K562 (cell line): ENCODE measurements around the gene DAP. TPM values are rescaled to one million over a fixed set of nuclear protein-coding genes. Genes with fewer than 3 reads are reported as not detected.
A peak's percentile ranks its signal among the peaks of the same experiment; 100 is the strongest.

ENCODE experiments used
- CBFA2T2 ChIP-seq: fragments of 450-650 bp; conservative IDR thresholded peaks from 2 replicates; pipeline ENCODE4 v1.6.1; 2017; ENCODE audit warnings: mild to moderate bottlenecking
- CCAR2 ChIP-seq: fragments of 200-400 bp; formaldehyde crosslinking; IDR thresholded peaks from 2 replicates; pipeline ENCODE4 v1.6.1; 2017; ENCODE audit warnings: mild to moderate bottlenecking, low read depth, low read length
- EGR1 ChIP-seq: fragments of 450-650 bp; conservative IDR thresholded peaks from 2 replicates; pipeline ENCODE4 v1.6.1; 2017; ENCODE audit warnings: mild to moderate bottlenecking
- FOSL1 ChIP-seq: fragments of 200-800 bp; sonication (Bioruptor generic); conservative IDR thresholded peaks from 2 replicates; pipeline ENCODE4 v1.6.1; 2016; ENCODE audit warnings: missing genetic modification characterization, missing compliant biosample characterization
- HIVEP1 ChIP-seq: fragments of 250-450 bp; sonication (Bioruptor Pico); IDR thresholded peaks from 2 replicates; pipeline ENCODE4 v1.4.0; 2020; ENCODE audit warnings: mild to moderate bottlenecking
- HOXB6 ChIP-seq: fragments of 250-450 bp; sonication (Bioruptor Pico); IDR thresholded peaks from 2 replicates; pipeline ENCODE4 v1.5.1; 2022; ENCODE audit warnings: mild to moderate bottlenecking, borderline replicate concordance
- LEF1 ChIP-seq: fragments of 450-650 bp; IDR thresholded peaks from 2 replicates; pipeline ENCODE4 v1.6.1; 2016; ENCODE audit warnings: mild to moderate bottlenecking
- NCOR1 ChIP-seq: fragments of 450-650 bp; IDR thresholded peaks from 2 replicates; pipeline ENCODE4 v1.6.1; 2016; ENCODE audit warnings: mild to moderate bottlenecking, moderate library complexity
- NFXL1 ChIP-seq: fragments of 450-650 bp; formaldehyde crosslinking; IDR thresholded peaks from 2 replicates; pipeline ENCODE4 v1.4.0; 2021; ENCODE audit warnings: mild to moderate bottlenecking
- SP1 ChIP-seq: sonication (generic); formaldehyde crosslinking; IDR thresholded peaks from 2 replicates; pipeline ENCODE4 v1.8.1; 2022; ENCODE audit warnings: mild to moderate bottlenecking, missing genetic modification reagents
- ZNF707 ChIP-seq: fragments of 250-450 bp; sonication (Bioruptor Pico); conservative IDR thresholded peaks from 2 replicates; pipeline ENCODE4 v1.8.0; 2022; ENCODE audit warnings: inconsistent platforms, mild to moderate bottlenecking, moderate library complexity
- polyA plus RNA-seq, 8 experiments: library from polyadenylated mRNA; depleted of rRNA in 4 of 8; stranded (reverse) in 5 of 8; unstranded in 3 of 8; fragments of >200 nt; fragmentation: Nextera tagmentation in 2 of 8; fragmentation: Illumina TruSeq in 1 of 8; extraction: Ambion mirVana in 2 of 8; extraction: Trizol in 1 of 8; gene quantifications; 2 replicates each; pipeline versions ENCODE4 v1.2.1 to v1.2.3, GENCODE V29; 2011 to 2014; ENCODE audit warnings: inconsistent platforms in 1 of 8, missing spikeins in 1 of 8
- total RNA-seq, 7 experiments: library from RNA; depleted of rRNA in 6 of 7; stranded (reverse); fragments of >200 nt in 6 of 7; fragmentation: Illumina TruSeq in 2 of 7; extraction: Trizol in 2 of 7; gene quantifications; 2 replicates each; pipeline versions ENCODE4 v1.2.1 to v1.2.3, GENCODE V29; 2011 to 2021; ENCODE audit warnings: low replicate concordance in 1 of 7
- TF ChIP-seq, protein P1 (sequence below): sonication (generic); formaldehyde crosslinking; IDR thresholded peaks from 2 replicates; pipeline ENCODE4 v1.8.0; 2022; ENCODE audit warnings: mild to moderate bottlenecking, missing genetic modification reagents
- TF ChIP-seq, protein P2 (sequence below): fragments of 450-650 bp; formaldehyde crosslinking; IDR thresholded peaks from 2 replicates; pipeline ENCODE4 v1.4.0; 2022; ENCODE audit warnings: missing genetic modification characterization
- TF ChIP-seq, protein P3 (sequence below): sonication (generic); formaldehyde crosslinking; IDR thresholded peaks from 2 replicates; pipeline ENCODE4 v1.8.1; 2022; ENCODE audit warnings: missing genetic modification reagents

The DAP gene
- total and polyA plus RNA-seq, 9 of the 15 experiments (the other 6 are each of a cell fraction or from before 2014, with no cell fraction given), result 14.1 to 151 (median 34.5) TPM

DNA sequence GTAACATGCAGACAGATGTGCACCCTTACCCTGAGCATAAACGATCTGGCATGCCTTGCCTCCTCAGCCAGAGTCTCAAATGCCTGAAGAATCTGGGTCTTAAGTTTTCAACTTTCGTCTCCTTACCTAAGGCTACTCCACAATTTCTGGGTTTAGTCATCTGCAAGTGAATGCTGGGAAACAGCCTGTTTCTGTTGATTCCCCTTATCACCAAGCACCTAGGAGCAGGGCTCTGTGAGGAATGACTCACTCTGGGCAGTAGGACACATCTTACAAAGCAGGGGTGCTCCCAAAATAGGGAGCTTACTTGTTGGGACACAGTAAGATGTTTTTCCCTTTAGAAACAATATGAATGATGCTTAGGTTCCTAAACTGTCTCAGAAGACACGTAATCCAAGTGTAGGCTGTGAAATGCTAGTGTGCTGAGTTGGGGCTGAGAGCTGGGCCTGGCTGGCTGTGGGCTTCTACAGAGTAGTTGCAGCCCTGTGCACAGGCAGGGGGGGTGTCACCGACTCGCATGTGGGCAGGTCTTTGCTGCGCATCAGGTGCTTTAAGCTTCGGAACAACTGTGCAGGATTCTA is 58.0 kb downstream of the DAP start (continued):
- TF ChIP-seq, protein P1, sequence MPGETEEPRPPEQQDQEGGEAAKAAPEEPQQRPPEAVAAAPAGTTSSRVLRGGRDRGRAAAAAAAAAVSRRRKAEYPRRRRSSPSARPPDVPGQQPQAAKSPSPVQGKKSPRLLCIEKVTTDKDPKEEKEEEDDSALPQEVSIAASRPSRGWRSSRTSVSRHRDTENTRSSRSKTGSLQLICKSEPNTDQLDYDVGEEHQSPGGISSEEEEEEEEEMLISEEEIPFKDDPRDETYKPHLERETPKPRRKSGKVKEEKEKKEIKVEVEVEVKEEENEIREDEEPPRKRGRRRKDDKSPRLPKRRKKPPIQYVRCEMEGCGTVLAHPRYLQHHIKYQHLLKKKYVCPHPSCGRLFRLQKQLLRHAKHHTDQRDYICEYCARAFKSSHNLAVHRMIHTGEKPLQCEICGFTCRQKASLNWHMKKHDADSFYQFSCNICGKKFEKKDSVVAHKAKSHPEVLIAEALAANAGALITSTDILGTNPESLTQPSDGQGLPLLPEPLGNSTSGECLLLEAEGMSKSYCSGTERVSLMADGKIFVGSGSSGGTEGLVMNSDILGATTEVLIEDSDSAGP (CRISPR knock-in tag), result no peak
- TF ChIP-seq FOSL1 (tag), result peak; percentile 98
- TF ChIP-seq, protein P2, sequence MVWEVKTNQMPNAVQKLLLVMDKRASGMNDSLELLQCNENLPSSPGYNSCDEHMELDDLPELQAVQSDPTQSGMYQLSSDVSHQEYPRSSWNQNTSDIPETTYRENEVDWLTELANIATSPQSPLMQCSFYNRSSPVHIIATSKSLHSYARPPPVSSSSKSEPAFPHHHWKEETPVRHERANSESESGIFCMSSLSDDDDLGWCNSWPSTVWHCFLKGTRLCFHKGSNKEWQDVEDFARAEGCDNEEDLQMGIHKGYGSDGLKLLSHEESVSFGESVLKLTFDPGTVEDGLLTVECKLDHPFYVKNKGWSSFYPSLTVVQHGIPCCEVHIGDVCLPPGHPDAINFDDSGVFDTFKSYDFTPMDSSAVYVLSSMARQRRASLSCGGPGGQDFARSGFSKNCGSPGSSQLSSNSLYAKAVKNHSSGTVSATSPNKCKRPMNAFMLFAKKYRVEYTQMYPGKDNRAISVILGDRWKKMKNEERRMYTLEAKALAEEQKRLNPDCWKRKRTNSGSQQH (CRISPR knock-in tag), result no peak
- TF ChIP-seq NCOR1, result peak; percentile 86
- no peak for TF ChIP-seq ZNF707 (CRISPR knock-in tag)
- TF ChIP-seq NFXL1 (CRISPR knock-in tag), result no peak
- TF ChIP-seq CBFA2T2, result peak; percentile 90
- TF ChIP-seq HOXB6 (CRISPR knock-in tag), result no peak
- 0 out of 2 replicates have a peak, but pooled peaks have one; percentile 60 for TF ChIP-seq CCAR2
- peak; percentile 43; the same call in 1 of the 2 replicates for TF ChIP-seq LEF1
- peak; percentile 70 for TF ChIP-seq SP1
- TF ChIP-seq EGR1, result peak; percentile 5; the same call in 1 of the 2 replicates
- TF ChIP-seq HIVEP1 (CRISPR knock-in tag), result no peak
- TF ChIP-seq, protein P3, sequence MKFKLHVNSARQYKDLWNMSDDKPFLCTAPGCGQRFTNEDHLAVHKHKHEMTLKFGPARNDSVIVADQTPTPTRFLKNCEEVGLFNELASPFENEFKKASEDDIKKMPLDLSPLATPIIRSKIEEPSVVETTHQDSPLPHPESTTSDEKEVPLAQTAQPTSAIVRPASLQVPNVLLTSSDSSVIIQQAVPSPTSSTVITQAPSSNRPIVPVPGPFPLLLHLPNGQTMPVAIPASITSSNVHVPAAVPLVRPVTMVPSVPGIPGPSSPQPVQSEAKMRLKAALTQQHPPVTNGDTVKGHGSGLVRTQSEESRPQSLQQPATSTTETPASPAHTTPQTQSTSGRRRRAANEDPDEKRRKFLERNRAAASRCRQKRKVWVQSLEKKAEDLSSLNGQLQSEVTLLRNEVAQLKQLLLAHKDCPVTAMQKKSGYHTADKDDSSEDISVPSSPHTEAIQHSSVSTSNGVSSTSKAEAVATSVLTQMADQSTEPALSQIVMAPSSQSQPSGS (CRISPR knock-in tag), result no peak
